ENCODE data around the gene DIAPH2. TPM values are rescaled to one million over a fixed set of nuclear protein-coding genes. Genes with fewer than 3 reads are reported as not detected.
"Not testable (repeated sequence)": the region's sequence is repeated elsewhere in the genome, so short reads cannot be mapped to it uniquely, and the experiment has no call there.

The DIAPH2 gene
- total RNA-seq, 1 donor from 2014 or later, result 34.7 TPM

GRCh38 chrX:97366237-97366636 lies 681.6 kb downstream of the DIAPH2 start:
- DNase-seq (ENCODE audit: extremely low read depth, low read depth, low spot score), result no peak

GRCh38 chrX:97367125-97367524 lies 682.5 kb downstream of the DIAPH2 start:
- DNase-seq (ENCODE audit: extremely low read depth, low read depth, low spot score), result no peak

- no peak for DNase-seq (ENCODE audit: extremely low read depth, low read depth, low spot score)
Observed at GRCh38 chrX:97369947-97370346, 685.3 kb downstream of the DIAPH2 start.

GRCh38 chrX:97372001-97372766 lies 687.5 kb downstream of the DIAPH2 start:
- no peak for DNase-seq (ENCODE audit: extremely low read depth, low read depth, low spot score)

GRCh38 chrX:97374266-97374665 lies 689.6 kb downstream of the DIAPH2 start:
- no peak for DNase-seq (ENCODE audit: extremely low read depth, low read depth, low spot score)

- no peak for DNase-seq (ENCODE audit: extremely low read depth, low read depth, low spot score)
Observed at GRCh38 chrX:97380200-97380599, 695.6 kb downstream of the DIAPH2 start.

- no peak for DNase-seq (ENCODE audit: extremely low read depth, low read depth, low spot score)
Observed at GRCh38 chrX:97384685-97385084, 700.0 kb downstream of the DIAPH2 start.

- no peak for DNase-seq (ENCODE audit: extremely low read depth, low read depth, low spot score)
Observed at GRCh38 chrX:97387004-97387403, 702.4 kb downstream of the DIAPH2 start.

GRCh38 chrX:97389761-97390192 lies 705.1 kb downstream of the DIAPH2 start:
- DNase-seq (ENCODE audit: extremely low read depth, low read depth, low spot score), result peak; percentile 16

- no peak for DNase-seq (ENCODE audit: extremely low read depth, low read depth, low spot score)
Observed at GRCh38 chrX:97397371-97397770, 712.7 kb downstream of the DIAPH2 start.

- DNase-seq (ENCODE audit: extremely low read depth, low read depth, low spot score), result no peak
Observed at GRCh38 chrX:97398030-97398551, 713.4 kb downstream of the DIAPH2 start.

GRCh38 chrX:97399400-97399799 lies 714.8 kb downstream of the DIAPH2 start:
- DNase-seq (ENCODE audit: extremely low read depth, low read depth, low spot score), result no peak

- no peak for DNase-seq (ENCODE audit: extremely low read depth, low read depth, low spot score)
Observed at GRCh38 chrX:97400492-97400891, 715.9 kb downstream of the DIAPH2 start.

- DNase-seq (ENCODE audit: extremely low read depth, low read depth, low spot score), result no peak
Observed at GRCh38 chrX:97401154-97401553, 716.5 kb downstream of the DIAPH2 start.

GRCh38 chrX:97401586-97402136 lies 717.0 kb downstream of the DIAPH2 start:
- DNase-seq (ENCODE audit: extremely low read depth, low read depth, low spot score), result no peak

- no peak for DNase-seq (ENCODE audit: extremely low read depth, low read depth, low spot score)
Observed at GRCh38 chrX:97402333-97402732, 717.7 kb downstream of the DIAPH2 start.

GRCh38 chrX:97402903-97403302 lies 718.3 kb downstream of the DIAPH2 start:
- DNase-seq (ENCODE audit: extremely low read depth, low read depth, low spot score), result no peak

GRCh38 chrX:97405031-97405660 lies 720.5 kb downstream of the DIAPH2 start:
- DNase-seq (ENCODE audit: extremely low read depth, low read depth, low spot score), result no peak

- not testable (repeated sequence) for DNase-seq (ENCODE audit: extremely low read depth, low read depth, low spot score)
Observed at GRCh38 chrX:97409632-97410415, 725.2 kb downstream of the DIAPH2 start.

GRCh38 chrX:97416461-97416860 lies 731.8 kb downstream of the DIAPH2 start:
- DNase-seq (ENCODE audit: extremely low read depth, low read depth, low spot score), result no peak

- no peak for DNase-seq (ENCODE audit: extremely low read depth, low read depth, low spot score)
Observed at GRCh38 chrX:97429101-97429500, 744.5 kb downstream of the DIAPH2 start.
